B cell (primary cell): ENCODE data around the gene PAQR5.

Source experiments
- CTCF ChIP-seq: fragments of 200-600 bp; IDR thresholded peaks from one replicate; pipeline ENCODE4 v1.8.0; 2022; ENCODE audit warnings: antibody characterized with exemption, mild to moderate bottlenecking
- EZH2 ChIP-seq: IDR thresholded peaks from 2 replicates; pipeline ENCODE4 v1.6.1; 2012; ENCODE audit warnings: borderline replicate concordance, low read depth, mild to moderate bottlenecking, moderate library complexity, low read length; ENCODE audit not compliant: insufficient read depth, poor library complexity, severe bottlenecking

GRCh38 chr15:69403594-69403993 lies 104.9 kb downstream of the PAQR5 start:
- no peak for TF ChIP-seq CTCF
- no peak for TF ChIP-seq EZH2
